KG1 (cell line): Measurements from ENCODE around the gene ANKRD40.
"Not testable (repeated sequence)": the region's sequence is repeated elsewhere in the genome, so short reads cannot be mapped to it uniquely, and the experiment has no call there.

ENCODE experiments used
- DNase-seq: peaks from one replicate; lab custom pipeline; 2025; lab: John Stamatoyannopoulos, UW

ANKRD40 gene

DNA sequence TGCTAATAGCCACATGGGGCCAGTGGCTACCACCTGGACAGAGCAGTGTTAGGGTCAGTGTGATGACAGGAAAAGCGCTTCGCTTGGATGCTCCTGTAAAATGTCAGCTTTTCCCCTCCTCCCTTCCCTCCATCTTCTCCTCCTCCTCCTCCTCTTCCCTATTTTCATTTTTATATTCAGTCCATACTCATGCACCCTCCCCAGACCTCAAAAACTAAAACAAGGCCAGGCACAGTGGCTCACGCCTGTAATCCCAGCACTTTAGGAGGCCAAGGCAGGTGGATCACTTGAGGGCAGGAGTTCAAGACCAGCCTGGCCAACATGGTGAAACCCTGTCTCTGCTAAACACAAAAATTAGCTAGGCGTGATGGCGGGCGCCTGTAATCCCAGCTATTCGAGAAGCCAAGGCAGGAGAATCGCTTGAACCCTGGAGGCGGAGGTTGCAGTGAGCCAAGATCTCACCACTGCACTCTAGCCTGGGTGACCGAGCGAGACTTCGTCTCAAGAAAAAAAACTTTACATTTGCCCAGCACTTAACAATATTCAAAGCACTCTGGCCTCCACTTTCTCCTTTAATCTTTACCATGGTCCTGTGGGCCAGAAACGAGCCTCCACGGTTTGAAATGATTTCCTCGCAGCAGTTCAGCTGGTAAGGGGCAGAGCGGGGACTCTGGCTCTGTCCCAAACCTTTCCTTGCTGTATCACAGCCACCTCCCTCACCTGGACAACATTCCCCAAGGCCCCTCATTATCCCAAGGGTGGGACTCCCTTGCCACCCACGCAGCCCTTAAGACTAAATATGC is 21.8 kb downstream of the ANKRD40 start:
- DNase-seq, result no peak

DNA sequence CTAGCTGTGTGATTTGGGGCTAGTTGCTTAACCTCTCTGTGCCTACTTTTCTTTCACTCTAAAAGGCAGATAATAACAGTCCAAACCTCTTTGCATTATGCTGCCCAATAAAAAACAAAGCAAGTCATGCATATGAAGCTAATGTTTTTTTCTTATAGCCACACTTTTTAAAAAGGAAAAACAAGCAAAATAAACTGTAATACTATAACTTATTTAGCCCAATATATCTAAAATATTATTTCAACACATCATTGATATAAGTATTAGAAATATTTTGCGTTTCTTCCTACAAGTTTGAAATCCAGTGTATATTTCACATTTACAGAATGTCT is 22.4 kb downstream of the ANKRD40 start:
- no peak for DNase-seq

DNA sequence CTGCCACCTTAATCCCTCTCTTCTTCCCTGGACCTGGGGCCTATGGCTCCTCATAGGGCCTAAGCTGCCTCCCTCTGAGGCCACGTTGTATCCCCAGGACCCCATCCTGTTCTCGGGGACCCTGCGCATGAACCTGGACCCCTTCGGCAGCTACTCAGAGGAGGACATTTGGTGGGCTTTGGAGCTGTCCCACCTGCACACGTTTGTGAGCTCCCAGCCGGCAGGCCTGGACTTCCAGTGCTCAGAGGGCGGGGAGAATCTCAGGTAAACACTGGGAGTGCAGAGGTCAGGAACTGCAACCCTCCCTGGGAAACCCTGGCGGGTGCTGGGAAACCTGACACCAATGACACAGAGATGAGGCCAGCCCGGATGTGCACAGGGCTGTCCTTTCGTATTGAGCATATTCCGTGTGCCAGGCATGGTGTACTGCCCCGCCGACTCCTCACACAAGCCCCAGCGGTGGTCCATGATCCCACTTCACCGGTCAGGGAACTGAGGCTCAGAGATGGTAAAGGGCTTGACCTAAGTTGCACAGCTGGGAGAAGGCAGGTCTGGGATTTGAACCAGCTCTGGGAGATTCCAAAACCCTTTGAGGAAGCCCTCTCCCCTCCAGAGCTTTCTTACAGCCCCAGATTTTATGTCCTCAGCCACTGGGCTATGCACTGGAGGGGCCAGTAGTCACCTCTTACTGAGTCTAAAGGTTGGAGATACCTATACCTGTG is 22.9 kb downstream of the ANKRD40 start:
- DNase-seq, result no peak

DNA sequence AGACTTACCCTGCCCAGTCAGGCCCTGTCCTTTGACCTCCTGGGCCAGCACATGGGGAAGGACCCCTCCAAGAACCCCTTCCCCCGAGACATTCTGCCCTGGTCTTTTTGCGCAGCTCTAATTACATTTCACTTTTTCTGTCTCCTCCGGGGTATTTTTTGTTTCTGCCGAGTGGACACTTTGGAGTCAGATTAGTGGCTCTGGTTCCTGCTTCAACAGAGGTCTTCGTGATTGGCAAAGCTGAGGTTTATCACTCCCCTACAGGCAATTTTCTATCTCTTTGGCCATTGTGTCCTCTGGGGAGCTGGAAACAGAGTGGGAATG is 23.5 kb downstream of the ANKRD40 start:
- no peak for DNase-seq

DNA sequence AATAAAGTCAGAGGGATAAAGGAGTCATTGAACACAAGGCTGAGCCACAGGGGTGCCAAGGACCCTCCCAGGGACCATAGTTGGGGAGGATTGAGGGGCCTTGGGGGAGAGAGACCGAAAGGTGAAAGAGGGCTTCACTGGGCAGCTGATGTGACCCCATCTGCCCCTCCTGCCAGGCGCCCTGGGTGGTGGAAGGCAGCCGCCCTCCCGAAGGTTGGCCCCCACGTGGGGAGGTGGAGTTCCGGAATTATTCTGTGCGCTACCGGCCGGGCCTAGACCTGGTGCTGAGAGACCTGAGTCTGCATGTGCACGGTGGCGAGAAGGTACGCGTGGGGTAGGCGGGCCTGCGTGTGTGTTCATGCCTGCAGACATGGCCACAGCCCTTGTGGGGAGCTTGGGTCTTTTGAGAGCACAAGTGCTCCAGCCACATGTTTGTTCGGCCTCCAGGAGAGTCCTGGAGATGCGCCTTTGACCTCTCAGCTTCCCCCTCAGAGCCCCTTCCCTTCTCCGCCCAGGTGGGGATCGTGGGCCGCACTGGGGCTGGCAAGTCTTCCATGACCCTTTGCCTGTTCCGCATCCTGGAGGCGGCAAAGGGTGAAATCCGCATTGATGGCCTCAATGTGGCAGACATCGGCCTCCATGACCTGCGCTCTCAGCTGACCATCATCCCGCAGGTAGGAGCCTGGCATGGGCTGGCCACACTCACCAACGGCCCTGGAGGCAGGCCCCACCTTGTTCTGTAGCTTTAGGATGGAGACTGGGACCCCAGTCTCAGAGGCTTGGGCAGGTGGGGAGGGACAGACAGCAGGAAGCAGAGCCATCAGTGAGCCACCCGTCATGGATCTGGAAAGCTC is 24.1 kb downstream of the ANKRD40 start:
- DNase-seq, result no peak

DNA sequence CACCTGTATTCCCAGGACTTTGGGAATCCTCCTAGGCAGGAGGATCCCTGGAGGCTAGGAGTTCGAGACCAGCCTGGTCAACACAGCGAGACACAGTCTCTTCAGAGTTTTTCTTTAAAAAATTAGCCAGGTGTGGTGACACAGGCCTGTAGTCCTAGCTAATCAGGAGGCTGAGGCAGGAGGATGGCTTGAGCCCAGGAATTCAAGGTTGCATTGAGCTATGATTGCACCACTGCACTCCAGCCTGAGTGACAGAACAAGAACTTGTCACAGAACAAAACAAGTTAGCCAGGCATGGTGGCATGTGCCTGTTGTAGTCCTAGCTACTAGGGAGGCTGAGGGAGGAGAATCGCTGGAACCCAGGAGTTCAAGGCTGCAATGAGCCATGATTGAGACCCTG is 24.8 kb downstream of the ANKRD40 start:
- no peak for DNase-seq

DNA sequence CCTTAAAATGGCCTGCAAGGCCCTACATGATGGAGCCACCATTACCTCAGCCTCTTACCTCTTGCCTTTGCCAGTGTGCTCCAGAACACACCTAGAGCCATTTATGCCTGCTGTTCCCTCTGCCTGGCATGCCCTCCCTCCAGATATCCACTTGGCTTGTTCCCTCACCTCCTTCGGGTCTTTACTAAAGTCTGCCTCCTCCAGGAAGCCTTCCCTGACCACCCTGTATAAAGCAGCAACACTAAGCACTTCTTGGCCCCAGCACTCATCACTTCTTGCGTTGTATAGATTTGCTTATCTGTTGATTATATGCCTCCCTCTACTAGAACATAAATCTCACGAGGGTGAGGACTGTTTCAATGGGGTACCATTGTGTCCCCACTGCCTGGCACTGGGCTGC is 25.3 kb downstream of the ANKRD40 start:
- no peak for DNase-seq

DNA sequence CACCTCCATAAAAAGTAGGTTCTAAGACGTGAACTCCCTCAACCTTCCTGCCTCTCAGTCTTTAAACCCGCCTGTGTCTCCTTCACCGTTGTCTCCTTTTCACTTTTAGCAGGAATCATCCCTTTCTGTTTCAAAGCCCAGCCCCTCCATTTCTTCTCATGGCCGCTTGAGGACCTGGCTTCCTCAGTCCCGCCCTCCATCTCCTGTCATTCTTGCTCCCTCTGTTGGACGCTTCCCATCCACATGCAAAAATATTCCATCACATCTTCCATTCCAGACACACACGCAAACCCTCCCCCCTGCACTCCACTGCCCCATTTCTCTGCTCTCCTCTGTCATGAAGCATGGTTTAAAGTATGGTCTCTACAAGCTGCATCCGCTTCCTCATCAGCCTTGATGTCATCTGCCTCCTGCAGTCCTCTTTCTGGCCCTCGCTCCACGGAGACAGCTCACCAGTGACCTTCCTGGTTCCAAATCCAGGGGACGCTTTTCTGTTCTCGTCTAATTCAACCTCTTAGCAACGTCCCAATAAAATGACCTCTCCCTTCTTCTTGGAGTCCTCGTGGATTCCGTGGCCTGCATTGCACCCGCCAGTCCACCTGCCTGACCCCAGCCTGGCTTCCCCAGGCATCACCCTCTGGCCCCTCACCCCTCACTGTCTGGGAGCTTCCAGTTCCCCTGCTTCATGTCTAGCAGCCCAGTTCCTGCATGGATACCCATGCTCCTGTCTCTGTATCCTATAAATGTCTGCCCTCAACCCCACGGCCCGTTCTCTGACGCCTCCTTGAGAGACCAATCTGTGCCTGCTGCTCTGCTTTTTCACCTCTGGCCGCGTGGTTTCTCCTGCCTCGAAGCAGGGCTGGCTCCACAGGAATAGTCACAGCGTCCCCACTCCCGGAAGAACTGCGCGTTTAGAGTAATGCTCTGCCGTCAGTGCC is 26.2 kb downstream of the ANKRD40 start:
- no peak for DNase-seq

DNA sequence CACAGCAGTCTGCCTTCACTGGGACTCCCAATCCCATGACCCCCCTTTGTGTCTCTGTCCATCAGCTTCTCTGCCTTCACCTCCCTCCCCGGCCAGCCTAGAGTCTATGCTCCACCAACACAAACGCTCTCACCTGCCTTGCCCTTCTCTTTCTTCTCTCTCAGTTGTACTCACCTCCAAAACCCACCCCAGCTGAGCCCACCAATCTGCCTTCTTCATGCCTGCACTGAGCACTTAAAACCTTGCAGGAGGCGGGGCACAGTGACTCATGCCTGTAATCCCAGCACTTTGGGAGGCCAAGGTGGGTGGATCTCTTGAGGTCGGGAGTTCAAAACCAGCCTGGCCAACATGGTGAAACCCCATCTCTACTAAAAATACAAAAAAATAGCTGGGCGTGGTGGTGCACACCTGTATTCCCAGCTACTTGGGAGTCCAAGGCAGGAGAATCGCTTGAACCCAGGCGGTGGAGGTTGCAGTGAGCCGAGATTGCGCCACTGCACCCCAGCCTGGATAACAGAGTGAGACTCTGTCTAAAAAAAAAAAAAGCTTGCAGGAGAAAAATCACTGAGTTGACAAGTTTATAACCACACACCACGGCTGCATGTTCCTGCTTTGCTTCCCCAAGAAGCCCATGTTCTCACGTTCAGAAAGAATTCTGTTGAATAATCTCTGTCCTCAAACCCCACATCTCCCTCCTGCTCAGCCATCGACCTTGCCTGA is 27.0 kb downstream of the ANKRD40 start:
- not testable (repeated sequence) for DNase-seq

DNA sequence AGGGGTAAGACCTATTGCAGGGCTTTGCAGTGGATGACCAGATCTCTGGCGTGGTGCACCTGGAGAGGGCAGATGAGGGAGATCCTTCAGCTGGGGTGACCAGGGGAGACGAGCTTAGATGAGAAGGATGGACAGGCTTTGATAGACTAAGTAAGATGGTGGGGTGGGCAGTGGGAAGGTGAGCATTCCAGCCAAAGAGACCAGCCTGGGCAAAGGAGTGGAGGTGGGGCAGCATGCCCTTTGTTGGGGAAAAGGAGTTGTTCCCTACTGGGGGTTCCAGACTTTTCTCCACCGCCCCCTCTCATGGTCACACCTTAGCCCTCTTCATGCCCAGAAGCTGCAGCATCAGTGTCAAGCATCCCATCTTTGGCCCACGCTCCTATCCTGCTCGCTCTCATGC is 27.6 kb downstream of the ANKRD40 start:
- DNase-seq, result no peak

DNA sequence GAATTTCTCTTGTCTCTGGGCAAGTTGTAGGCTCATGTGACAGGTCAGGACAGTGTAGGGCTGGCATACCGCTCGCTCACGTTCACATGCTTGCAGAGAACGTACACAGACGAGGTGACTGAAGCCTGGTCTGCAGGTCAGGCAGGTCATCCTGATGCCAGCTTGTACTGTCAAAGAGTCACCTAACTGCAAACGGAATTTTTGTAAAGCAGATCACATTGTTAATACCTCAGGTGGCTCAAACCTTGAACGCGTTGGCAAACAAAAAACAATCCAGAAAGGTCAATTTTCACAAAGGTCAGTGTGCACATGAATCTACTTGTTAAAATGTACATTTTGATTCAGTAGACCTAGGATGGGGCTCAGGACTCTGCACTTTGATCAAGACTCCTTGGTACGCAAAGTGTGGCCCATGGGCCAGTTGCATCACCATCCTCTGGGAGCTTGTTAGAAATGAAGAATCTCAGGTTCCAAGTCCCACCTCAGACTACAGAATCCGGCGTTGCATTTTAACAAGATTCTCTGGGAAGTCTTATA is 28.6 kb downstream of the ANKRD40 start:
- no peak for DNase-seq

DNA sequence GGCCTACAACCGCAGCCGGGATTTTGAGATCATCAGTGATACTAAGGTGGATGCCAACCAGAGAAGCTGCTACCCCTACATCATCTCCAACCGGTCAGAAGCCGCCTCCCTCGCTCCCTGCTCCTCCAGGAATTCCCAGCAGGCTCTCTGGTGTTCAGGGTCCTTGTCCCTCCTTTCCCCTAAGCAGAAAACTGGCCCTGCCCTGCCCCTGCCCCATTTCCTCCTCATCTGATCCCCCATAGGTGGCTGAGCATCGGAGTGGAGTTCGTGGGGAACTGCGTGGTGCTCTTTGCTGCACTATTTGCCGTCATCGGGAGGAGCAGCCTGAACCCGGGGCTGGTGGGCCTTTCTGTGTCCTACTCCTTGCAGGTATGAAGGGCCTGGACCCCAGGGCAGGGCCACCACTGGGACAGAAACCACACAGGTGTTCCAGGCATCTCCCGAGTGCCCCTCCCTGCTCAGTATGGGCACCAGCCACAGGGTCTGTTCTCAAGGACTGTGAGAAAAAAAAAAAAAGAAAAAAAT is 29.8 kb downstream of the ANKRD40 start:
- no peak for DNase-seq

DNA sequence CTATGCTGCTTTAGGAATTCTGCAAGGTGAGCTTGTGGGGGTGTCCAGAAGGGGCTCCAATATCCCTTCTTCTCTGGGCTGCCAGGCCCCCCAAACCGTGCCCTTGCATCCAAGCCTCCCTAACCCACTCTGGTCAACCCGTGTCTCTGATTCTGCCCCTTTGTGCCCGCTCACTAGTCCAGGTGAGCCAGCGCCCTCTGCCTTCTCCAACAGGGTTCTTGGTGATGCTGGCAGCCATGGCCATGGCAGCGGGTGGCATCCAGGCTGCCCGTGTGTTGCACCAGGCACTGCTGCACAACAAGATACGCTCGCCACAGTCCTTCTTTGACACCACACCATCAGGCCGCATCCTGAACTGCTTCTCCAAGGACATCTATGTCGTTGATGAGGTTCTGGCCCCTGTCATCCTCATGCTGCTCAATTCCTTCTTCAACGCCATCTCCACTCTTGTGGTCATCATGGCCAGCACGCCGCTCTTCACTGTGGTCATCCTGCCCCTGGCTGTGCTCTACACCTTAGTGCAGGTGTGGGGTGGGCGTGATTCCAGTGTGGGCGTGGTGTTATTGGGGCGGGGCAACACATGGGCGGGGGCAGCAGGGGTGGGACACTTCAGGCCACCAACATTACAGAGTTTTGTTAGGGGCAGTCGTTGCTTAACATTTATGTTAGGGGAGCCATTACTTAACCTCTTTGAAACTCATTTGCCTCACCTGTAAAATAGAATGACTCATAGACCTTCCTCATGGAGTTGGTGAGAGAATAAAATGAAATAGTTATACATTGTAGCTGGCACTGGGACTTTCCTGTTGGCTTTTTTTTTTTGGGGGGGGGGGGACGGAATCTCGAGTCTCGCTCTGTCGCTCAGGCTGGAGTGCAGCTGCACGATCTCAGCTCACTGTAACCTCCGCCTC is 31.4 kb downstream of the ANKRD40 start:
- no peak for DNase-seq

DNA sequence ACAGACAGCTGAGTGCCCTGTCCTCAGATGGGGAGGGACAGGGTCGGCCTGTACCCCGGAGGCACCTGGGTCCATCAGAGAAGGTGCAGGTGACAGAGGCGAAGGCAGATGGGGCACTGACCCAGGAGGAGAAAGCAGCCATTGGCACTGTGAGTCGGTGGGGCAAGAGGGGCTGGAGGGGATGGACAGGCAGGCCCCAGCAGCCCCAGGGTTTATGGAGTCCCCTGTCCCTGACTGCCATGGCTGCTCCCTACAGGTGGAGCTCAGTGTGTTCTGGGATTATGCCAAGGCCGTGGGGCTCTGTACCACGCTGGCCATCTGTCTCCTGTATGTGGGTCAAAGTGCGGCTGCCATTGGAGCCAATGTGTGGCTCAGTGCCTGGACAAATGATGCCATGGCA is 32.1 kb downstream of the ANKRD40 start:
- DNase-seq, result no peak

DNA sequence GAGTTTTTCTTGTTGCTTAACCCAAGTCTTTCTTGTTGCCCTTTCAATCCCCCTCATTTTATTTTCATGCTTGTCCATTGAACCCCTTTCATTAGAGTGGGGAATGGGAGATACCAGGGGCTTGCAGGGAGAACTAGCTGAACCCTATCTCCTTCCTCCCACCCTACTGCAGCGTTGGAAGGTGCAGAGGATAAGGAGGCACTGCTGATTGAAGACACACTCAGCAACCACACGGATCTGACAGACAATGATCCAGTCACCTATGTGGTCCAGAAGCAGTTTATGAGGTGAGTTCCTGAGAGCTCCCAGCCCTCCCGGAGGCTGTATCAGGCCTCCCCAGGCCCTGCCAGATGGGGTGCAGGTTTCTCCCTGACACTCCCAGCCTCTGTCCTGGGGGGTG is 32.5 kb downstream of the ANKRD40 start:
- DNase-seq, result no peak

DNA sequence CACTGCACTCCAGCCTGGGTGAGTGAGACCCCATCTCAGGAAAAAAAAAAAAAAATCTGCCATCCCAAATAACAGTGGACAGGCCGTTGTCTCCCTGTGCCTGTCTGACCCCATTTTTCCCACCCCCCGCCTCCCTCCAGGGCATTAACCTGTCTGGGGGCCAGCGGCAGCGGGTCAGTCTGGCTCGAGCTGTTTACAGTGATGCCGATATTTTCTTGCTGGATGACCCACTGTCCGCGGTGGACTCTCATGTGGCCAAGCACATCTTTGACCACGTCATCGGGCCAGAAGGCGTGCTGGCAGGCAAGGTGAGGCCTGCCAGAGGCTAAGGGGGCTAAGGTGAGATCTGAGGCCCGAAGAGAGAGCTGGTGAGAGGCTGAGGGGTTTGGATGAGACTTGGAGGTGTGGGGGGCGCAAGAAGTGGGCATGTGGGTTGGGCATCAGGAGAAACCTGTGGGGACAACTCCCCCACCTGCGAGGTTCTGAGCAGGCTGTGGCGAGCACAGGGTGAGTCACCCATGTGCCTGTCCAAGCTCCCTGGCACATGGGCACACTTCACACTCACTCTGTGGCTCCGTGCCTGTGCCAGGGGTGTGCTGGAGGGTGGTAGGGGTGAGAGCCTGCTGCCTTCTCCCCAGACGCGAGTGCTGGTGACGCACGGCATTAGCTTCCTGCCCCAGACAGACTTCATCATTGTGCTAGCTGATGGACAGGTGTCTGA is 34.7 kb downstream of the ANKRD40 start:
- no peak for DNase-seq

DNA sequence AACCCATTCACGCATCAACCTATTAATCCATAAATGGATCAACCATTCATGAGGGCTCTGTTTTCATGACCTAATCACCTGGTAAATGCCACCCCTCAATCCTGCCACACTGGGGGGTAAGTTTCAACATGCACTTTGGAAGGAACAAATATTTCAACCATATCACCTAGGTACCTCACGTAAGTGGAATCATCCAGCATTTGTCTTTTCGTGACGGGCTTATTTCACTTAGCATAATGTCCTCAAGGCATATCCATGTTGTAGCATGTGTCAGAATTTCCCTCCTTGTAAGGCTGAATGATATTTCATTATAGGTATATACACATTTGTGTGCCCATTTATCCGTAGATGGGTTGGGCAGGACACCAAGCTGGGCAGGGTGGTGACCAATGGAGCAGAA is 35.6 kb downstream of the ANKRD40 start:
- DNase-seq, result no peak

DNA sequence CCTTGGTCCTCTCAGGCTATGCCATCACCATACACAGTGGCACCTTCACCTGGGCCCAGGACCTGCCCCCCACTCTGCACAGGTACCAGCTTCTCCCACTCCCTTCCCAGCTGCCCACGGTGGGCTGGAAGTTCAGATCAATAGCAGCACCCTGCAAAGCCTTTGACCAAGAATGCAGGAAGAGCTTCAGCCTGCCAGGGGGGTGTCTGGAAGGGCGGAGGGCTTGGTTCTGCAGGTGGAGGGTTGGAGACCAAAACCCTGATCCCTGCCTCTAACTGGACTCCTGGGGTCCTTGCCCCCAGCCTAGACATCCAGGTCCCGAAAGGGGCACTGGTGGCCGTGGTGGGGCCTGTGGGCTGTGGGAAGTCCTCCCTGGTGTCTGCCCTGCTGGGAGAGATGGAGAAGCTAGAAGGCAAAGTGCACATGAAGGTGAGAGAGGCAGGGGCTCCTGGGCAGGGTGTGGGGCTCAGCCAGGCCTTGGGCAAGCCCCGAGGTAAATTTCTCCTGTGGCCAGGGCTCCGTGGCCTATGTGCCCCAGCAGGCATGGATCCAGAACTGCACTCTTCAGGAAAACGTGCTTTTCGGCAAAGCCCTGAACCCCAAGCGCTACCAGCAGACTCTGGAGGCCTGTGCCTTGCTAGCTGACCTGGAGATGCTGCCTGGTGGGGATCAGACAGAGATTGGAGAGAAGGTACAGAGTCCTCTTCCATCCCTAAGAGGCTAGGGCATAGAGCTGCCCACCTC is 38.7 kb downstream of the ANKRD40 start:
- no peak for DNase-seq
